Dendritic cell treated with granulocyte-macrophage colony-stimulating factor and Interleukin-4, amounts not matched to agents 40 ng/mL and 50 ng/mL, for 4 days (primary cell): ENCODE measurements around the gene TXNRD2.

Experiments used
- H3K27ac Mint-ChIP-seq: one replicate; pipeline ENCODE4 v1.8.0; 2022; ENCODE audit warnings: mild to moderate bottlenecking, mixed read lengths
- H3K27me3 Mint-ChIP-seq: one replicate; pipeline ENCODE4 v1.8.0; 2022; ENCODE audit warnings: mild to moderate bottlenecking, mixed read lengths
- H3K36me3 Mint-ChIP-seq: one replicate; pipeline ENCODE4 v1.8.0; 2022; ENCODE audit warnings: low read depth, mixed read lengths
- H3K4me1 Mint-ChIP-seq: one replicate; pipeline ENCODE4 v1.8.0; 2022; ENCODE audit warnings: low read depth, mixed read lengths
- H3K4me3 Mint-ChIP-seq: one replicate; pipeline ENCODE4 v1.8.0; 2022; ENCODE audit warnings: mild to moderate bottlenecking, moderate library complexity, mixed read lengths
- H3K9me3 Mint-ChIP-seq: one replicate; pipeline ENCODE4 v1.8.0; 2022; ENCODE audit warnings: mixed read lengths
- intact Hi-C: fragments of 100-400 bp; cut with micrococcal nuclease; formaldehyde crosslinking; loops from one replicate; pipeline ENCODE4 v1.15.0; 2022

Gene TXNRD2

GRCh38 chr22:19905347-19906276 is 36.0 kb downstream of the TXNRD2 start:
- Mint-ChIP-seq H3K9me3 (no peaks in the 10 kb centered on the region), H3K36me3 (peaks cover 92% of the 10 kb centered on the region)
- intact Hi-C loops = no loop called here

GRCh38 chr22:19904935-19905334 is 36.7 kb downstream of the TXNRD2 start:
- H3K36me3 Mint-ChIP-seq = peaks cover 87% of the 10 kb centered on the region
- no peaks in the 10 kb centered on the region for H3K9me3 Mint-ChIP-seq
- no peak overlapping the region for H3K4me3 Mint-ChIP-seq
- intact Hi-C loops = no loop called here
- no peak overlapping the region for H3K27ac Mint-ChIP-seq
- H3K27me3 Mint-ChIP-seq = no peaks in the 10 kb centered on the region
- peaks cover 4% of the 10 kb centered on the region for H3K4me1 Mint-ChIP-seq

More at GRCh38 chr22:19905347-19906276, 36.0 kb downstream of the TXNRD2 start:
- Mint-ChIP-seq H3K4me3 (no peak overlapping the region), H3K4me1 (peaks cover 5% of the 10 kb centered on the region), H3K27me3 (no peaks in the 10 kb centered on the region), H3K27ac (no peak overlapping the region)

DNA sequence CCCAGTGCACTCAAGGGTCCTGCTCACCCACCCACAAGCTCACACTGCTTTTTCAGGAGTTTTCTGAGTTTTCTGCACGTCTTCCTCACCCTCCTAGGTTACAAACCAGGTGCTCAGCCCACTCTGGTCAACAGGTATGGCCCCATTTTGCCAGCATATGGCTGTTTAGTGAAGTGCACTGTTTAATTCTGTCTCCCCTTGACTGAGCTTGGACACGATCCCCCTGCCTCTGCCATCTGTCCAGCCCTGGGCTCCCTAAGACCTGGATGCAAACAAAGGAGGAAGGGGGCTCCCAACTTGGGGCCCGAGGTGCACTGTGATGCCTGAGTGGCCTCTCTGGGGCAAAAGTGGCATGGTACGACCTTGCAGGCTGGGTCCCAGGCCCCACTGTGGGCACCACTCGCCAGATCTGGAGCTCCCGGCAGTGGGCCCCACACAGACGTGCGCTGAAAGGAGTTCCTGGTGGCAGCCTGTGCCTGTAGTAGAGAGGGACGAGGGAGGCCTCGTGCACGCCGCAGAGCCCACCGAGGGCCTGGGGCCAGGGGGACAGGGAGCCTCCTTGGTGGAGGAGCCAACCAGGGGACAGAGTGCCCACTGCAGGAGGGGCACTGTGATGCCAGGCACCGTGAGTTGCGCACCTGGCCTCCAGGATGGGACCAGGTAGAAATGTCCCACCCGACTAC is 37.3 kb downstream of the TXNRD2 start:
- intact Hi-C loops = no loop called here
- H3K9me3 Mint-ChIP-seq = no peaks in the 10 kb centered on the region

DNA sequence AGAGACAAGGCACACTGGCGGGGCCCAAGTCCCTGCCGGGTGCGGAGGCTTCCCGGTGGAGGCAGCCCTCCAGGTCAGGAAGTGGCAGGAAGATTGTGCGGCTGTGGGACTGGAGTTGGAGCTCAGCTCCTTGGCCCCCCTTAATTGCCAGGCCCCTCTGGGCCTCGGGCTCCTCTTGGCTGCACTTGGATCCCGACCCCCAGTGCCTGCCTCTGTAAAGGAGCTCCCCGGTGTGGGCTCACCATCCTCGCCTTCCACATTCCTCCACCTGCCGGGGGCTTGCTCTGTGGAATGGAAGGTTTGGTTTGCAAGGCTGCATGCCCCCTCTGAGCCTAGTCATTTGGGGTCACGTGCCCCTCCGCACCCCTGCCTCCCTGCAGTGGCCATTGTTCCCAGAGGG is 38.1 kb downstream of the TXNRD2 start:
- H3K4me3 Mint-ChIP-seq = no peak overlapping the region
- H3K9me3 Mint-ChIP-seq = no peaks in the 10 kb centered on the region
- intact Hi-C loops = no loop called here
- H3K4me1 Mint-ChIP-seq = no peaks in the 10 kb centered on the region
- no peaks in the 10 kb centered on the region for H3K27me3 Mint-ChIP-seq
- H3K36me3 Mint-ChIP-seq = peaks cover 83% of the 10 kb centered on the region
- no peak overlapping the region for H3K27ac Mint-ChIP-seq

More for the DNA sequence above, 37.3 kb downstream of the TXNRD2 start:
- no peak overlapping the region for H3K27ac Mint-ChIP-seq
- H3K4me3 Mint-ChIP-seq = no peak overlapping the region
- no peaks in the 10 kb centered on the region for H3K4me1 Mint-ChIP-seq
- H3K36me3 Mint-ChIP-seq = peaks cover 82% of the 10 kb centered on the region
- H3K27me3 Mint-ChIP-seq = no peaks in the 10 kb centered on the region

- H3K4me3 Mint-ChIP-seq = no peak overlapping the region
- no peaks in the 10 kb centered on the region for H3K4me1 Mint-ChIP-seq
- H3K36me3 Mint-ChIP-seq = peaks cover 83% of the 10 kb centered on the region
- H3K27ac Mint-ChIP-seq = no peak overlapping the region
- no peaks in the 10 kb centered on the region for H3K9me3 Mint-ChIP-seq
- intact Hi-C loops = no loop called here
- no peaks in the 10 kb centered on the region for H3K27me3 Mint-ChIP-seq
Observed at GRCh38 chr22:19903031-19903430, 38.6 kb downstream of the TXNRD2 start.

DNA sequence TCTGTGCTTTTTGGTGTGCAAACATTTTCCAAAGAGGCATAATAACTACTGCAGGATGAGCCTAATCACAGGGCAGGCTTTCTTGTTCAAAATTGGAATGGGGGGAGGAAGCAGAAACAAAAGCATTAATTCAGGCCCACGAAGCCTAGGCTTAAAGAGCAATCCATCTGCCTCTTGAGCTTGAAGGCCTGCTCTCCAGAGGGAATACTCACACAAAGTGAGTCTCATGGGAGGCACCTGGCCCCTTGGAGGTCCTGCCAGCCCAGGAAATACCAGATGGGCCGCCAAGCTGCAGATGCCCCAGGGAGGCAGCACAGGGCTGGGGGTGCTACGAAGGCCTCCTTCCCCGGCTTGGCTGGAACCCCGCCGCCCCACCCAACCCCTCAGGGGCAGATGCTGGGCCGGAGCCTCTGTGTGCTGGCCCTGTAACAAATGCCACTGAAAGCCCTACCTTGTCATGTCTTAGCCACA is 39.3 kb downstream of the TXNRD2 start:
- intact Hi-C loops = no loop called here
- Mint-ChIP-seq H3K27me3 (no peaks in the 10 kb centered on the region), H3K27ac (no peak overlapping the region), H3K9me3 (no peaks in the 10 kb centered on the region), H3K36me3 (peaks cover 83% of the 10 kb centered on the region), H3K4me1 (no peaks in the 10 kb centered on the region), H3K4me3 (no peak overlapping the region)

- Mint-ChIP-seq H3K4me1 (no peaks in the 10 kb centered on the region), H3K27me3 (no peaks in the 10 kb centered on the region), H3K9me3 (no peaks in the 10 kb centered on the region), H3K4me3 (no peak overlapping the region), H3K27ac (no peak overlapping the region), H3K36me3 (peaks cover 83% of the 10 kb centered on the region)
- intact Hi-C loops = no loop called here
Observed at GRCh38 chr22:19901577-19902244, 39.9 kb downstream of the TXNRD2 start.

DNA sequence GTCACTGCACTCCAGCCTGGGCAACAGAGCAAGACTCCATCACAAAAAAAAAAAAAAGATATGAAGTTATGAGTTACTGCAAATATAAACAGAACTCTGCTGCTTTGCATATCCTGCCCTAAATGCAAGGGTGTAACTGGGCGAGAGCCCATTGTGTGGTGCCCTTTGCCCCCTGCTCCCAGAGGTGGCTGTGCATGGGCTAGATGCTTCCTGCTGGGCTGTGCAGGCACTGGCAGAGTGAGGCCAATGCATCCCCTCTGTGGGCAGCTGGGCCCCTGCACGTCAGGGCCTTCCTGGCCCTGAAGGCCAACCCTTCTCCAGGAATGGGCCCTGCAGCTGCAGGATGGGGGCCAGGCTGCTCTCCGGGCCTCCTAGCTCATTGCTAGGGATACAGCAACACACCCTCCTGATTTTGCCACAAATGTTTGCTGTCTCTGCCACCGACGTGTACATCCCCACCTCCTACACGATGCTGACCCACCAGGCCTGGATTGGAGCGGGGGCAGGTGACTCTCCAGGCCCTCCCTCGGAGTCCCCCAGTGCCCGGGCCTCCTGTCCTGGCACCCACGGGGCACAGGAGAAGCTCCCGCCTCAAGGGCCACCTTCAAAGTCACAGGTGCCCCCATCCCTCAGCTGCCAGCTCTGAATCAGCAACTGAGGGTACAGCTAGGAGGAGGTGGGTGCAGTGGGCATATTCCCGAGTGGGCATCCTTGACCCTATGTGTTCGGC is 40.7 kb downstream of the TXNRD2 start:
- H3K4me3 Mint-ChIP-seq = no peak overlapping the region
- H3K4me1 Mint-ChIP-seq = no peaks in the 10 kb centered on the region
- intact Hi-C loops = no loop called here
- H3K27ac Mint-ChIP-seq = no peak overlapping the region
- H3K27me3 Mint-ChIP-seq = no peaks in the 10 kb centered on the region
- H3K9me3 Mint-ChIP-seq = no peaks in the 10 kb centered on the region
- peaks cover 83% of the 10 kb centered on the region for H3K36me3 Mint-ChIP-seq

GRCh38 chr22:19898831-19899567 is 42.6 kb downstream of the TXNRD2 start:
- no peaks in the 10 kb centered on the region for H3K27me3 Mint-ChIP-seq
- H3K4me1 Mint-ChIP-seq = no peaks in the 10 kb centered on the region
- intact Hi-C loops = no loop called here
- peaks cover 86% of the 10 kb centered on the region for H3K36me3 Mint-ChIP-seq
- H3K9me3 Mint-ChIP-seq = no peaks in the 10 kb centered on the region
- H3K27ac Mint-ChIP-seq = no peak overlapping the region
- no peak overlapping the region for H3K4me3 Mint-ChIP-seq

- H3K27me3 Mint-ChIP-seq = no peaks in the 10 kb centered on the region
- H3K27ac Mint-ChIP-seq = no peak overlapping the region
- no peaks in the 10 kb centered on the region for H3K9me3 Mint-ChIP-seq
- no peak overlapping the region for H3K4me3 Mint-ChIP-seq
- H3K4me1 Mint-ChIP-seq = no peaks in the 10 kb centered on the region
- intact Hi-C loops = no loop called here
- peaks cover 86% of the 10 kb centered on the region for H3K36me3 Mint-ChIP-seq
Observed at GRCh38 chr22:19898145-19898544, 43.5 kb downstream of the TXNRD2 start.

DNA sequence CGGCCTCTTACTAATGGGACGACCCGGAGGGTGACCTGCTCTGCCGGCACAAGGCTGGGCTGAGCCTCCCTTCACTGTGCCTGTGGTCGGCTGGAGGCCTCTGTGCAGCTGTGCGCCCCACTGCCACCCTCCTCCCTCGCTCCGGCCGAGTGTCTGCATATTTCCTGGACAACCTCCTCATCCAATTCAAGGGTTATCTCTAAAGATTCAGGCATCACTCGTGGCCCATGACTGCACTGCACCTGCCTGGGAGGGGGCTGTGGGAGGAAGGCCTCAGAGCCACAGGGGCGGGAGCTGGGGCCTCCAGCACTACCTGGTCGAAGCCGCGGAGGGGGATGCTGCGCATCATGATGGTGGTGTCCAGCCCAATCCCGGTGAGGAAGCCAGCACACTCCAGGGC is 43.9 kb downstream of the TXNRD2 start:
- Mint-ChIP-seq H3K36me3 (peaks cover 86% of the 10 kb centered on the region), H3K27ac (no peak overlapping the region), H3K9me3 (no peaks in the 10 kb centered on the region), H3K27me3 (no peaks in the 10 kb centered on the region), H3K4me3 (no peak overlapping the region), H3K4me1 (peaks cover under 1% of the 10 kb centered on the region)
- intact Hi-C loops = no loop called here

- Mint-ChIP-seq H3K4me3 (no peak overlapping the region), H3K9me3 (no peaks in the 10 kb centered on the region), H3K4me1 (peaks cover 9% of the 10 kb centered on the region), H3K27me3 (peaks cover 7% of the 10 kb centered on the region), H3K27ac (no peak overlapping the region), H3K36me3 (peaks cover 86% of the 10 kb centered on the region)
- intact Hi-C loops = no loop called here
Observed at GRCh38 chr22:19896665-19897355, 44.8 kb downstream of the TXNRD2 start.
